Smooth muscle cell (in vitro differentiated cells): ENCODE results near the gene GSE1. TPM values are rescaled to one million over a fixed set of nuclear protein-coding genes. Genes with fewer than 3 reads are reported as not detected.

Experiments
- DNase-seq: peaks from one replicate; lab custom pipeline; 2025; ENCODE audit not compliant: unreplicated experiment; lab: John Stamatoyannopoulos, UW
- H2AFZ ChIP-seq: fragments of 200-600 bp; sonication (generic); 2 replicates; pipeline ENCODE4 v1.6.0; 2016; ENCODE audit warnings: antibody characterized with exemption, low read depth, mild to moderate bottlenecking
- H3F3A ChIP-seq: fragments of 200-600 bp; sonication (generic); 2 replicates; pipeline ENCODE4 v1.6.0; 2017; ENCODE audit warnings: antibody characterized with exemption, low read depth
- H3K27ac ChIP-seq: fragments of 200-600 bp; sonication (generic); 2 replicates; pipeline ENCODE4 v1.5.1; 2016; ENCODE audit warnings: low read depth, mild to moderate bottlenecking
- H3K27me3 ChIP-seq: fragments of 200-600 bp; sonication (generic); 2 replicates; pipeline ENCODE4 v1.6.1; 2016; ENCODE audit warnings: low read depth, mild to moderate bottlenecking
- H3K36me3 ChIP-seq: fragments of 200-600 bp; sonication (generic); 2 replicates; pipeline ENCODE4 v1.5.1; 2016; ENCODE audit warnings: low read depth
- H3K4me1 ChIP-seq: fragments of 200-600 bp; sonication (generic); 2 replicates; pipeline ENCODE4 v1.5.1; 2016; ENCODE audit warnings: low read depth
- H3K4me2 ChIP-seq: fragments of 200-600 bp; sonication (generic); 2 replicates; pipeline ENCODE4 v1.6.0; 2016; ENCODE audit warnings: mild to moderate bottlenecking
- H3K4me3 ChIP-seq: fragments of 200-600 bp; sonication (generic); 2 replicates; pipeline ENCODE4 v1.5.1; 2016; ENCODE audit warnings: mild to moderate bottlenecking
- H3K79me2 ChIP-seq: fragments of 200-600 bp; sonication (generic); 2 replicates; pipeline ENCODE4 v1.6.0; 2016; ENCODE audit warnings: low read depth, mild to moderate bottlenecking
- H3K9ac ChIP-seq: fragments of 200-600 bp; sonication (generic); 2 replicates; pipeline ENCODE4 v1.6.0; 2016; ENCODE audit warnings: low read depth
- H3K9me3 ChIP-seq: fragments of 200-600 bp; sonication (generic); replicated peaks from 2 replicates; pipeline ENCODE4 v1.5.1; 2016; ENCODE audit warnings: low read depth
- H4K20me1 ChIP-seq: fragments of 200-600 bp; sonication (generic); 2 replicates; pipeline ENCODE4 v1.6.0; 2016; ENCODE audit warnings: low read depth
- CTCF ChIP-seq: fragments of 200-600 bp; sonication (generic); IDR thresholded peaks from 2 replicates; pipeline ENCODE4 v1.5.1; 2017; ENCODE audit warnings: borderline replicate concordance, mild to moderate bottlenecking, antibody characterized with exemption; ENCODE audit not compliant: insufficient read depth, poor library complexity, severe bottlenecking
- WGBS: methylation state at CpG from one replicate; pipeline ENCODE4 v1.1.7; 2016; ENCODE audit warnings: low lambda C conversion rate; 5-methylcytosine and 5-hydroxymethylcytosine counted together
- polyA plus RNA-seq: library from polyadenylated mRNA; unstranded; fragments of >200 nt; fragmentation: Nextera tagmentation; extraction: Ambion mirVana; gene quantifications from 2 replicates; pipeline ENCODE4 v1.2.1, GENCODE V29; 2016
- total RNA-seq: library from RNA; depleted of rRNA; stranded (reverse); fragments of >200 nt; gene quantifications from 2 replicates; pipeline ENCODE4 v1.2.3, GENCODE V29; 2014

Gene GSE1
- total and polyA plus RNA-seq, 2 experiments from 2014 or later = 13.6 to 27.7 TPM

- WGBS = 47% methylated on average over 27 of the region's 27 CpGs
- Histone ChIP-seq H3F3A (no peaks in the 10 kb centered on the region), H3K9me3 (no peaks in the 10 kb centered on the region), H3K27ac (no peak overlapping the region), H3K36me3 (no peaks in the 10 kb centered on the region), H3K4me2 (peak overlapping the region; percentile 91), H3K27me3 (no peaks in the 10 kb centered on the region), H3K9ac (no peak overlapping the region), H2AFZ (peak overlapping the region; percentile 65), H3K4me1 (peaks cover 7% of the 10 kb centered on the region), H4K20me1 (no peaks in the 10 kb centered on the region), H3K4me3 (peak overlapping the region; percentile 76), H3K79me2 (no peaks in the 10 kb centered on the region)
- no peak for TF ChIP-seq CTCF
- no peak for DNase-seq
Observed at GRCh38 chr16:85689285-85689949, 76.3 kb downstream of the GSE1 start.

GRCh38 chr16:85689950-85690320 lies 76.8 kb downstream of the GSE1 start:
- H3K36me3 ChIP-seq = no peaks in the 10 kb centered on the region
- no peak overlapping the region for H2AFZ ChIP-seq
- TF ChIP-seq CTCF = no peak
- no peaks in the 10 kb centered on the region for H3K79me2 ChIP-seq
- H3K9me3 ChIP-seq = no peaks in the 10 kb centered on the region
- no peak overlapping the region for H3K4me3 ChIP-seq
- H3K27ac ChIP-seq = no peak overlapping the region
- H3K4me2 ChIP-seq = no peak overlapping the region
- no peak overlapping the region for H3K9ac ChIP-seq
- no peaks in the 10 kb centered on the region for H3K27me3 ChIP-seq
- WGBS = 78% methylated on average over 9 of the region's 9 CpGs
- H3K4me1 ChIP-seq = peaks cover 7% of the 10 kb centered on the region
- no peaks in the 10 kb centered on the region for H4K20me1 ChIP-seq
- H3F3A ChIP-seq = no peaks in the 10 kb centered on the region
- DNase-seq = no peak

GRCh38 chr16:85690469-85691064 lies 77.4 kb downstream of the GSE1 start:
- Histone ChIP-seq H3K9ac (no peak overlapping the region), H3K27ac (no peak overlapping the region), H3K4me3 (no peak overlapping the region), H3K4me1 (peaks cover 7% of the 10 kb centered on the region), H4K20me1 (no peaks in the 10 kb centered on the region), H3K79me2 (no peaks in the 10 kb centered on the region), H3K9me3 (no peaks in the 10 kb centered on the region), H3K27me3 (no peaks in the 10 kb centered on the region), H2AFZ (no peak overlapping the region), H3K36me3 (no peaks in the 10 kb centered on the region), H3K4me2 (no peak overlapping the region), H3F3A (no peaks in the 10 kb centered on the region)
- no peak for DNase-seq
- TF ChIP-seq CTCF = no peak
- 66% methylated on average over 7 of the region's 7 CpGs for WGBS
